Esophagus muscularis mucosa (tissue), 4 donors: ENCODE data around the gene ACO1. TPM values are rescaled to one million over a fixed set of nuclear protein-coding genes. Genes with fewer than 3 reads are reported as not detected.

Experiments
- DNase-seq: peaks from one replicate; pipeline ENCODE4 v3.0.0-alpha.2; 2017; ENCODE audit errors: extremely low spot score
- H3K27ac ChIP-seq, 4 donors: fragments of 200-600 bp; sonication (generic); replicated peaks in 1 of 4; 1 replicate in 3 of 4; 2 replicates in 1 of 4; pipeline ENCODE4 v1.5.1; 2016 to 2019; ENCODE audit warnings: mild to moderate bottlenecking in 1 of 4
- H3K27me3 ChIP-seq, 4 donors: fragments of 200-600 bp; sonication (generic); one replicate each; pipeline versions ENCODE4 v1.5.1 to v1.6.0; 2016 to 2019
- H3K36me3 ChIP-seq, 4 donors: fragments of 200-600 bp; sonication (generic); one replicate each; pipeline ENCODE4 v1.5.1; 2016 to 2019
- H3K4me1 ChIP-seq, 4 donors: fragments of 200-600 bp; sonication (generic); one replicate each; pipeline ENCODE4 v1.5.1; 2016 to 2019
- H3K4me3 ChIP-seq, 4 donors: fragments of 200-600 bp; sonication (generic); 1 replicate in 2 of 4; 2 replicates in 2 of 4; pipeline ENCODE4 v1.5.1; 2016 to 2019; ENCODE audit warnings: mild to moderate bottlenecking in 4 of 4, moderate library complexity in 1 of 4
- H3K9me3 ChIP-seq, 4 donors: fragments of 200-600 bp; sonication (generic); 1 replicate in 3 of 4; 2 replicates in 1 of 4; pipeline ENCODE4 v1.5.1; 2016 to 2019
- EP300 ChIP-seq: sonication (generic); formaldehyde crosslinking; IDR thresholded peaks from one replicate; pipeline ENCODE4 v1.6.1; 2017; ENCODE audit warnings: antibody characterized with exemption
- POLR2A ChIP-seq: fragments of 450-650 bp; IDR thresholded peaks from one replicate; pipeline ENCODE4 v1.6.1; 2017; ENCODE audit warnings: antibody characterized with exemption, moderate library complexity, mild to moderate bottlenecking, low read depth
- POLR2AphosphoS5 ChIP-seq, 2 donors: sonication (generic); formaldehyde crosslinking; IDR thresholded peaks; one replicate each; pipeline ENCODE4 v1.6.1; 2017; ENCODE audit warnings: antibody characterized with exemption in 2 of 2
- WGBS: methylation state at CpG from one replicate; pipeline ENCODE4 v1.1.5; 2018; 5-methylcytosine and 5-hydroxymethylcytosine counted together
- intact Hi-C: fragments of 100-400 bp; cut with DNase I; formaldehyde crosslinking; loops from one replicate; pipeline ENCODE4 v1.15.1; 2023
- total RNA-seq, 4 donors: library from RNA; depleted of rRNA; stranded (reverse); fragments of >200 nt; gene quantifications; one replicate each; pipeline versions ENCODE4 v1.1.0 to v1.2.1, GENCODE V29; 2016
- TF ChIP-seq, protein P1 (sequence below), 3 experiments: fragments of 200-600 bp in 2 of 3; fragments of 450-650 bp in 1 of 3; sonication (generic) in 2 of 3; IDR thresholded peaks; one replicate each; pipeline ENCODE4 v1.5.1; 2017 to 2019; ENCODE audit warnings: antibody characterized with exemption in 3 of 3, mild to moderate bottlenecking in 2 of 3, moderate library complexity in 1 of 3

ACO1 gene
- total RNA-seq, 4 donors from 2014 or later, result 64.4 to 91.9 (median 86.5) TPM

DNA sequence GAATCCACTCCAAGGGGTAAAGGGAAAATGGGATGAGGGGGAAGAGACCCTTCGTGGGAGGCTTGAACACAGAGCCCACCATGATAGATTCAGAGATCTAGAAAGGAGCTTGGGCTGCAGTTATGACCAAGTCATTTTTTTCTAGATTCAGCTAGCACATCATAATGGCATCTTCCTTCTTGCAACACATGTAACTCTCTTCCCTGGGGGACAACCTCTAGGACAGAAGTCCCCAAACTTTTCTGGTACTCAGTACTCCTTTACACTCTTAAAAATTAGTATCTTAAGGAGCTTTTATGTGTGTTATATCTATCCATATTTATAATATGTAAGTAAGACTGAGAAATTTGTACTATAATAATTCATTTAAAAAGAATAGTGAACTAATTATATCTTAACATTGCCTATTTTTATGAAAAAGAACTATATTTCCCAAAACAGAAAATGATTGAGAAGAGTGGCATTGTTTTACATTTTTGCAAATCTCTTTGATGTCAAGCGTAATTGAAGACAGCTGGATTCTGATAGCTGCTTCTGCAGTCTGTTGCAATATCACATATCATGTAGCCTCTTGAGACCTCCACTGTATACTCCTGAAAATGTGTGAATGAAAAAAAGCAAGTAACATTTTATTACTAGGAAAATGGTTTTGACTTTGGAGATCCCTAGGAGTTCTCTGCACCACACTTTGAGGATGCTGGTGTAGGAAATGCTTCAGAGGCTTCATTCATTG is 875 bp downstream of the ACO1 start:
- H3K36me3 ChIP-seq, result peaks cover 0 to 5% (median 0%) of the 10 kb centered on the region in 4 donors
- H3K9me3 ChIP-seq, result no peaks in the 10 kb centered on the region
- 55% methylated on average over 2 of the region's 2 CpGs for WGBS
- H3K27ac ChIP-seq, result peak overlapping the region; percentile 86 to 90 (median 90)
- intact Hi-C loops, result loop anchor here (2.0 to 10.0 kb wide), 3 partner anchors 45 to 879 kb away; partner anchors contain the start of genes BAG1, CHMP5, SMIM27 and TOPORS
- no peaks in the 10 kb centered on the region for H3K27me3 ChIP-seq
- TF ChIP-seq EP300, result no peak
- no peak for TF ChIP-seq POLR2AphosphoS5 (IDR thresholded peaks at IDR 0.05)
- DNase-seq, result no peak
- H3K4me1 ChIP-seq, result peaks cover 32 to 63% (median 61%) of the 10 kb centered on the region in 4 donors
- peak overlapping the region; percentile 76 to 82 (median 80) for H3K4me3 ChIP-seq

GRCh38 chr9:32385885-32386283 is 1.4 kb downstream of the ACO1 start:
- Histone ChIP-seq H3K27ac (peak overlapping the region in 2 of 4 donors; percentile 89 to 90), H3K9me3 (no peaks in the 10 kb centered on the region), H3K27me3 (no peaks in the 10 kb centered on the region), H3K36me3 (peaks cover 0 to 6% (median 0%) of the 10 kb centered on the region in 4 donors), H3K4me3 (peak overlapping the region in 2 of 4 donors; percentile 78 to 82), H3K4me1 (peaks cover 32 to 68% (median 63%) of the 10 kb centered on the region in 4 donors)
- no peak for DNase-seq
- WGBS, result 90% methylated on average over 3 of the region's 3 CpGs
- TF ChIP-seq, protein P1, sequence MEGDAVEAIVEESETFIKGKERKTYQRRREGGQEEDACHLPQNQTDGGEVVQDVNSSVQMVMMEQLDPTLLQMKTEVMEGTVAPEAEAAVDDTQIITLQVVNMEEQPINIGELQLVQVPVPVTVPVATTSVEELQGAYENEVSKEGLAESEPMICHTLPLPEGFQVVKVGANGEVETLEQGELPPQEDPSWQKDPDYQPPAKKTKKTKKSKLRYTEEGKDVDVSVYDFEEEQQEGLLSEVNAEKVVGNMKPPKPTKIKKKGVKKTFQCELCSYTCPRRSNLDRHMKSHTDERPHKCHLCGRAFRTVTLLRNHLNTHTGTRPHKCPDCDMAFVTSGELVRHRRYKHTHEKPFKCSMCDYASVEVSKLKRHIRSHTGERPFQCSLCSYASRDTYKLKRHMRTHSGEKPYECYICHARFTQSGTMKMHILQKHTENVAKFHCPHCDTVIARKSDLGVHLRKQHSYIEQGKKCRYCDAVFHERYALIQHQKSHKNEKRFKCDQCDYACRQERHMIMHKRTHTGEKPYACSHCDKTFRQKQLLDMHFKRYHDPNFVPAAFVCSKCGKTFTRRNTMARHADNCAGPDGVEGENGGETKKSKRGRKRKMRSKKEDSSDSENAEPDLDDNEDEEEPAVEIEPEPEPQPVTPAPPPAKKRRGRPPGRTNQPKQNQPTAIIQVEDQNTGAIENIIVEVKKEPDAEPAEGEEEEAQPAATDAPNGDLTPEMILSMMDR (IDR thresholded peaks at IDR 0.05), result no peak
- TF ChIP-seq EP300 (no peak), POLR2A (no peak), POLR2AphosphoS5 (IDR thresholded peaks at IDR 0.05) (no peak)
- intact Hi-C loops, result loop anchor here (2.0 to 10.0 kb wide), 3 partner anchors 45 to 879 kb away; partner anchors contain the start of genes BAG1, CHMP5, SMIM27 and TOPORS

- no peaks in the 10 kb centered on the region for H3K27me3 ChIP-seq
- intact Hi-C loops, result loop anchor here (5.0 to 10.0 kb wide), 2 partner anchors 165 to 878 kb away; partner anchors contain the start of genes BAG1, CHMP5, SMIM27 and TOPORS
- H3K36me3 ChIP-seq, result peaks cover 0 to 6% (median 0%) of the 10 kb centered on the region in 4 donors
- peaks cover 32 to 82% (median 71%) of the 10 kb centered on the region in 4 donors for H3K4me1 ChIP-seq
- no peak for TF ChIP-seq POLR2AphosphoS5 (IDR thresholded peaks at IDR 0.05)
- no peak for TF ChIP-seq POLR2A
- no peak for TF ChIP-seq EP300
- TF ChIP-seq, protein P1 (IDR thresholded peaks at IDR 0.05), result no peak
- H3K9me3 ChIP-seq, result no peaks in the 10 kb centered on the region
- peak overlapping the region in 3 of 4 donors; percentile 36 to 55 (median 53) for H3K27ac ChIP-seq
- WGBS, result 30% methylated on average over 1 of the region's 1 CpG
- no peak overlapping the region for H3K4me3 ChIP-seq
- peak; percentile 5 for DNase-seq
Observed at GRCh38 chr9:32387256-32387655, 2.8 kb downstream of the ACO1 start.

DNA sequence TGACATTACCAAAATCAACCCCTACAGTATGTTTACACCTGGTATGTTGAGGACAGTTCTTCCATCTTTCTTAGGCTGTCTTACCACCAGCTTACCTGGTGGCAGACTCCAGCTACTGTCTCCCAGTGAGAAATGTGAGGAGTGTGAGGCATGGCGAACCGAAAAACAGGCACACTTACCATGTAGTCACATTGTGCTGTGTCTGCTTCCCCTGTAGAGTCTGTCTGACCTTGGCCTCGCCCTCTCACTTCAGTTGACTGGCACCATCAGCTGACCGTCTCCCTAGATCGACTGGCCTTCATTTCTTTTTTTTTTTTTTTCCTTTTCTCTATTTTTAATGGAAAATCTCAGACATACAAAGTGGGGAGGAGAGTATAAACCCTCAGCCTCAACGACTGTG is 4.9 kb downstream of the ACO1 start:
- intact Hi-C loops, result loop anchor here (5.0 to 10.0 kb wide), 2 partner anchors 163 to 875 kb away; partner anchors contain the start of genes BAG1, CHMP5, SMIM27 and TOPORS
- peak; percentile 21 for DNase-seq

More for the DNA sequence above, 4.9 kb downstream of the ACO1 start:
- Histone ChIP-seq H3K27me3 (no peaks in the 10 kb centered on the region), H3K36me3 (peaks cover 0 to 6% (median 0%) of the 10 kb centered on the region in 4 donors), H3K4me1 (peaks cover 26 to 80% (median 73%) of the 10 kb centered on the region in 4 donors), H3K4me3 (no peak overlapping the region), H3K27ac (peak overlapping the region; percentile 20 to 55 (median 38)), H3K9me3 (no peaks in the 10 kb centered on the region)
- WGBS, result 93% methylated on average over 6 of the region's 6 CpGs
- TF ChIP-seq, protein P1 (IDR thresholded peaks at IDR 0.05), result no peak
- TF ChIP-seq EP300 (no peak), POLR2AphosphoS5 (IDR thresholded peaks at IDR 0.05) (no peak), POLR2A (no peak)
